Loucy (cell line): ENCODE data around the gene BCAS3.
A peak's percentile ranks its signal among the peaks of the same experiment; 100 is the strongest.

Experiments used
- H2AFZ ChIP-seq: fragments of 200-600 bp; sonication (generic); 2 replicates; pipeline ENCODE4 v1.6.0; 2016; ENCODE audit warnings: antibody characterized with exemption, mild to moderate bottlenecking, low read length, moderate library complexity
- H3F3A ChIP-seq: fragments of 200-600 bp; 2 replicates; pipeline ENCODE4 v1.6.0; 2016; ENCODE audit warnings: antibody characterized with exemption, low read depth, mild to moderate bottlenecking
- H3K27me3 ChIP-seq: fragments of 200-600 bp; sonication (generic); 2 replicates; pipeline ENCODE4 v1.6.1; 2014; ENCODE audit warnings: low read length, mild to moderate bottlenecking; ENCODE audit not compliant: insufficient read depth, poor library complexity, severe bottlenecking
- H3K36me3 ChIP-seq: fragments of 200-600 bp; sonication (generic); 2 replicates; pipeline ENCODE4 v1.6.1; 2016; ENCODE audit warnings: low read length; ENCODE audit not compliant: insufficient read depth
- H3K4me1 ChIP-seq: fragments of 200-600 bp; sonication (generic); 2 replicates; pipeline ENCODE4 v1.5.1; 2014; ENCODE audit warnings: low read length, mild to moderate bottlenecking; ENCODE audit not compliant: insufficient read depth, poor library complexity, severe bottlenecking
- H3K4me2 ChIP-seq: fragments of 200-600 bp; sonication (generic); 2 replicates; pipeline ENCODE4 v1.6.0; 2014; ENCODE audit warnings: antibody characterized with exemption, low read length, low read depth, mild to moderate bottlenecking; ENCODE audit not compliant: poor library complexity, severe bottlenecking
- H3K4me3 ChIP-seq: fragments of 200-600 bp; sonication (generic); 2 replicates; pipeline ENCODE4 v1.5.1; 2014; ENCODE audit warnings: low read length, mild to moderate bottlenecking, mixed read lengths; ENCODE audit not compliant: poor library complexity, severe bottlenecking
- H3K79me2 ChIP-seq: fragments of 200-600 bp; sonication (generic); 2 replicates; pipeline ENCODE4 v1.6.1; 2014; ENCODE audit warnings: low read length; ENCODE audit not compliant: insufficient read depth
- H3K9ac ChIP-seq: fragments of 200-600 bp; sonication (generic); 2 replicates; pipeline ENCODE4 v1.6.0; 2014; ENCODE audit warnings: mild to moderate bottlenecking, low read depth, low read length, moderate library complexity; ENCODE audit not compliant: poor library complexity, severe bottlenecking
- H3K9me2 ChIP-seq: fragments of 200-600 bp; sonication (generic); replicated peaks from 2 replicates; pipeline ENCODE4 v1.6.1; 2016; ENCODE audit warnings: low read depth, low read length, mixed read lengths
- H3K9me3 ChIP-seq: fragments of 200-600 bp; sonication (generic); 2 replicates; pipeline ENCODE4 v1.6.1; 2014; ENCODE audit warnings: mild to moderate bottlenecking, antibody characterized with exemption, low read length, low read depth; ENCODE audit not compliant: insufficient read depth
- H4K20me1 ChIP-seq: fragments of 200-600 bp; sonication (generic); 2 replicates; pipeline ENCODE4 v1.6.0; 2014; ENCODE audit warnings: antibody characterized with exemption, low read length, mild to moderate bottlenecking; ENCODE audit not compliant: insufficient read depth, poor library complexity, severe bottlenecking
- CTCF ChIP-seq: fragments of 200-600 bp; sonication (generic); conservative IDR thresholded peaks from 2 replicates; pipeline ENCODE4 v1.5.1; 2014; ENCODE audit warnings: mild to moderate bottlenecking, antibody characterized with exemption, low read length
- EZH2phosphoT487 ChIP-seq: fragments of 200-600 bp; IDR thresholded peaks from 2 replicates; pipeline ENCODE4 v1.6.1; 2018; ENCODE audit warnings: antibody characterized with exemption, mild to moderate bottlenecking, moderate library complexity, borderline replicate concordance

The BCAS3 gene

GRCh38 chr17:61387511-61388305 lies 710.1 kb downstream of the BCAS3 start:
- no peaks in the 10 kb centered on the region for H3K36me3 ChIP-seq
- H3K9me3 ChIP-seq = no peaks in the 10 kb centered on the region
- TF ChIP-seq EZH2phosphoT487 = no peak
- no peak for TF ChIP-seq CTCF
- no peaks in the 10 kb centered on the region for H3K4me1 ChIP-seq
- H3K4me2 ChIP-seq = no peak overlapping the region
- H3K9me2 ChIP-seq = no peaks in the 10 kb centered on the region
- no peaks in the 10 kb centered on the region for H3K79me2 ChIP-seq
- H3K27me3 ChIP-seq = no peaks in the 10 kb centered on the region
- no peak overlapping the region for H3K9ac ChIP-seq
- H2AFZ ChIP-seq = no peak overlapping the region
- H4K20me1 ChIP-seq = no peaks in the 10 kb centered on the region
- no peaks in the 10 kb centered on the region for H3F3A ChIP-seq
- H3K4me3 ChIP-seq = no peak overlapping the region

DNA sequence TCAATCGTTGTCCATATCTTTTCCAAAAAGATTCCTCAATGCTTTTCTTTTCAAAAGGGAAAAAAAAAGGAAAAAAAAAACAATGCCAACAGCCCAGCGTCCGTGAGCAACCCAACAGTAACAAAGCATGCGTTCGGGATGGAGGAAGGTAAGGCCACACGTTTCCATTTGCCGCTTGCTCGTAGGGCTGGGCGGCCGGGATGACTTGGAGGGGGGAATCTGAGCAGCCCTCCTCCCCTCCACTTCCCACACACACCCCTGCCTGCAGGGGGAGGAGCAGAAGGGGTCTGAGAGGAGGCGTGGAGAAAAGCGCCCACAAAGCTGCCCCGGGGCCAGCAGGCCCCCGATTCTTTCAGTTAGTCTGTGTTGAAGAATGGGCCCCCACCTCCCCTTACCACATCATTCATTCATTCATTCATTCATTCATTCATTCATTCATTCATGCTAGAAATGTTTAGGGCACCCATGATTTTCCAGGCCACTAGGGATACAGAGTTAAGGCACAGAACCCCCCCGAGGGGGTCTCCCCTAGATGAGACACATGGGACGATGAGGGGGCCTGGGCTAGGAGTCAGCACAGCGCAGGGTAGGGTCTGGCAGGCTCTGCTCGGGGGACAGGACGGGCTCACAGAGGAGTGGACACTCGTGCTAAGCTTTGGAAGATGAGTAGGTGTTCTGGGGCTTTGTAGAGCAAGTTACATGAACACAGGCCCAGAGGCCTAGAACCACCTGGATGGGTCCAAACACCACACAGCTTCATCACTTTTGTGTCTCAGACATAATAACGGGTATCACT lies 711.1 kb downstream of the BCAS3 start:
- H3K9me2 ChIP-seq = no peaks in the 10 kb centered on the region
- TF ChIP-seq EZH2phosphoT487 = no peak
- TF ChIP-seq CTCF = no peak
- H3F3A ChIP-seq = no peaks in the 10 kb centered on the region
- H3K4me3 ChIP-seq = no peak overlapping the region
- no peaks in the 10 kb centered on the region for H3K79me2 ChIP-seq
- H3K36me3 ChIP-seq = no peaks in the 10 kb centered on the region
- no peaks in the 10 kb centered on the region for H3K27me3 ChIP-seq
- no peak overlapping the region for H3K4me2 ChIP-seq
- no peak overlapping the region for H2AFZ ChIP-seq
- no peak overlapping the region for H3K9ac ChIP-seq
- no peaks in the 10 kb centered on the region for H3K4me1 ChIP-seq
- H4K20me1 ChIP-seq = no peaks in the 10 kb centered on the region
- no peaks in the 10 kb centered on the region for H3K9me3 ChIP-seq

GRCh38 chr17:61389670-61390478 lies 712.2 kb downstream of the BCAS3 start:
- Histone ChIP-seq H3K9me3 (no peaks in the 10 kb centered on the region), H3K4me3 (no peak overlapping the region)

More at GRCh38 chr17:61389670-61390478, 712.2 kb downstream of the BCAS3 start:
- H2AFZ ChIP-seq = no peak overlapping the region
- no peaks in the 10 kb centered on the region for H3K4me1 ChIP-seq
- no peaks in the 10 kb centered on the region for H4K20me1 ChIP-seq
- TF ChIP-seq CTCF (peak; percentile 84), EZH2phosphoT487 (no peak)
- H3K27me3 ChIP-seq = no peaks in the 10 kb centered on the region
- H3K79me2 ChIP-seq = no peaks in the 10 kb centered on the region
- H3K4me2 ChIP-seq = no peak overlapping the region
- no peaks in the 10 kb centered on the region for H3F3A ChIP-seq
- no peaks in the 10 kb centered on the region for H3K9me2 ChIP-seq
- H3K36me3 ChIP-seq = no peaks in the 10 kb centered on the region
- H3K9ac ChIP-seq = no peak overlapping the region
